Activated B cell treated with CpG ODN at 0.5 μM for 24 hours (primary cell): ENCODE data around the gene SNRNP25. TPM values are rescaled to one million over a fixed set of nuclear protein-coding genes. Genes with fewer than 3 reads are reported as not detected.

Experiments used
- ATAC-seq: fragments of 200-7000 bp; cut with Tn5 transposase; one replicate; pipeline ENCODE4 v1.10.0; 2021; ENCODE audit warnings: low read depth, mild to moderate bottlenecking, moderate library complexity
- CTCF ChIA-PET: fragments of 350-600 bp; sonication (Branson Sonifier 250); formaldehyde crosslinking; loops from one replicate; lab custom pipeline; 2021; ENCODE audit warnings: antibody characterized with exemption; lab: Charles Lee
- POLR2A ChIA-PET: fragments of 350-600 bp; sonication (Branson Sonifier 250); formaldehyde crosslinking; loops from one replicate; lab custom pipeline; 2021; ENCODE audit warnings: antibody characterized with exemption; lab: Charles Lee
- DNase-seq: peaks from one replicate; pipeline ENCODE4 v3.0.0; 2022
- H3K27ac Mint-ChIP-seq: one replicate; pipeline ENCODE4 v1.8.0; 2020; ENCODE audit warnings: mixed read lengths
- H3K27me3 Mint-ChIP-seq: one replicate; pipeline ENCODE4 v1.8.0; 2021; ENCODE audit warnings: mixed read lengths
- H3K36me3 Mint-ChIP-seq: one replicate; pipeline ENCODE4 v1.8.0; 2021; ENCODE audit warnings: low read depth, mixed read lengths
- H3K4me1 Mint-ChIP-seq: one replicate; pipeline ENCODE4 v1.8.0; 2021; ENCODE audit warnings: mixed read lengths
- H3K4me3 Mint-ChIP-seq: one replicate; pipeline ENCODE4 v1.8.0; 2020; ENCODE audit warnings: mild to moderate bottlenecking, mixed read lengths
- H3K9me3 Mint-ChIP-seq: one replicate; pipeline ENCODE4 v1.8.0; 2020; ENCODE audit warnings: mixed read lengths
- intact Hi-C: fragments of 100-400 bp; cut with micrococcal nuclease; formaldehyde crosslinking; loops from one replicate; pipeline ENCODE4 v1.15.1; 2024
- total RNA-seq: library from RNA; stranded (reverse); gene quantifications from 2 replicates; pipeline ENCODE4 v1.2.3, GENCODE V29; 2022
- TF ChIP-seq, protein P1 (sequence below): fragments of 200-600 bp; IDR thresholded peaks from one replicate; pipeline ENCODE4 v1.8.0; 2022; ENCODE audit warnings: antibody characterized with exemption, mild to moderate bottlenecking

SNRNP25 gene
- total RNA-seq, 1 donor from 2014 or later, result 34.9 TPM

DNA sequence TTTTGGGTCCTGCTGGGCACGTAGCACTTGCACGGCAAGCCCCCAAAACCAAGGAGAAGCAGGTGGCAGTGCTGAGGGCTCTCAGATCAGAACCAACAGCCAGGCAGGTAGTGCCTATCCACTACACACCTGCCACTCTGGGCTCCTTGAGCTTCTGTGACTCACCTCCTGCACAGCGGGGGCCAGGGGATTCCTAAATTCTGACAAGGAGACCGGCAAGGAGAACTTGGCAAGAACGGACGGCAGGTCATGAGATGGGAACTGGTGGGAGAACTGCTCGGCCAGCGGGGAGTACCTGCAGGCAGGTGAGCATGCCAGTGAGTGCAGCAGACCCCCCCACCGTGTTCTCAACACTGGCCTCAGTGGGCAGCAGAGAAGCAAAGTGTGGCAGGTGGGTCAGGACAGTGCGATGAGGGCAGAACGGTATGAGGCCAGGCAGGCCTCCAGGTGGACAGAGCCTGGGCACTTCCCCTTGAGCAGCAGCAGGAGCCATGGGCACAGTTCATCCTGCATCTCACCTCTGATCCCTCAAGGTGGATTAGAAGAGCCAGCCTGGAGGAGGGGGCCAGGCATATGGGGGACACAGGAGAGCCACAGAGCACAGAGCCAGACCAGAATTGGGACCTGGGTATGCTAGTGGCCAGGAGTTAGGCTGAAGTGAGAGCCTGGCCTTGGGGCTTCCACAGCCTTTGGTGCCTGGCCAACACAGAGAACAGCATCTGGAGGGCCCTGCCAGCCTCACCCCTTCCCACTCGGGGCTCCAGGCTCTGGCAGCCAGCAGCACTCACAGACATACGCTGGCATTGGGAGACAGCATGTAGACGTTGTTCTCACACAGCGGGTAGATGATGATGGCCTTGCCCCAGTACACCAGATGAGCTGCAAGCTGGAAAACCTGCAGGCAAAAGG lies 39.1 kb downstream of the SNRNP25 start:
- ChIA-PET CTCF (interaction anchor here (11.3 kb wide), 1 partner anchor 29 kb away, joined by 218 read pairs; no protein-coding TSS in a partner anchor), POLR2A (no interaction called here)
- Mint-ChIP-seq H3K27me3 (no peaks in the 10 kb centered on the region), H3K4me3 (no peak overlapping the region), H3K9me3 (no peaks in the 10 kb centered on the region), H3K27ac (no peak overlapping the region), H3K36me3 (peaks cover 40% of the 10 kb centered on the region), H3K4me1 (peaks cover 6% of the 10 kb centered on the region)
- ATAC-seq (no peak), DNase-seq (no peak)
- TF ChIP-seq, protein P1, sequence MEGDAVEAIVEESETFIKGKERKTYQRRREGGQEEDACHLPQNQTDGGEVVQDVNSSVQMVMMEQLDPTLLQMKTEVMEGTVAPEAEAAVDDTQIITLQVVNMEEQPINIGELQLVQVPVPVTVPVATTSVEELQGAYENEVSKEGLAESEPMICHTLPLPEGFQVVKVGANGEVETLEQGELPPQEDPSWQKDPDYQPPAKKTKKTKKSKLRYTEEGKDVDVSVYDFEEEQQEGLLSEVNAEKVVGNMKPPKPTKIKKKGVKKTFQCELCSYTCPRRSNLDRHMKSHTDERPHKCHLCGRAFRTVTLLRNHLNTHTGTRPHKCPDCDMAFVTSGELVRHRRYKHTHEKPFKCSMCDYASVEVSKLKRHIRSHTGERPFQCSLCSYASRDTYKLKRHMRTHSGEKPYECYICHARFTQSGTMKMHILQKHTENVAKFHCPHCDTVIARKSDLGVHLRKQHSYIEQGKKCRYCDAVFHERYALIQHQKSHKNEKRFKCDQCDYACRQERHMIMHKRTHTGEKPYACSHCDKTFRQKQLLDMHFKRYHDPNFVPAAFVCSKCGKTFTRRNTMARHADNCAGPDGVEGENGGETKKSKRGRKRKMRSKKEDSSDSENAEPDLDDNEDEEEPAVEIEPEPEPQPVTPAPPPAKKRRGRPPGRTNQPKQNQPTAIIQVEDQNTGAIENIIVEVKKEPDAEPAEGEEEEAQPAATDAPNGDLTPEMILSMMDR, result no peak
- intact Hi-C loops, result no loop called here

DNA sequence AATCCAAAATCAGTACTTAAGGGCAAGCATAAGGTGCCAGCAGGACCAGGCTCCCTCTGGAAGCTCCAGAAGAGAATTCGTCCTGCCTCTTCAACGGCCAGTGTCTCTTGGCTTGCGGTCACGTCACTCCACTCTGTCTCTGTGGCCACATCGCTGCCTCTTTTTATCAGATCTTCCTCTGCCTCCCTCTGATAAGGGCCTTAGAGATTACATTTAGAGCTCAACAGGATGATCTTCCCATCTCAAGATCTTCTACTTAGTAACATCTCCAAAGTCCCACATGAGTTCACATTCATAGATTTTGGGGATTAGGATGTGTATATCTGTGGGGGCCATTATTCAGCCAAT lies 41.3 kb downstream of the SNRNP25 start:
- TF ChIP-seq, protein P1, result no peak
- intact Hi-C loops, result no loop called here
- no peak overlapping the region for H3K4me3 Mint-ChIP-seq
- ChIA-PET POLR2A (interaction anchor here (3.0 kb wide), 1 partner anchor 29 kb away, joined by 12 read pairs; no protein-coding TSS in a partner anchor), CTCF (interaction anchor here (1.4 to 11.3 kb wide), 4 partner anchors 9 to 31 kb away, joined by 4 to 218 read pairs (median 27); partner anchors contain the start of gene RHBDF1)
- no peak overlapping the region for H3K27ac Mint-ChIP-seq
- peaks cover 35% of the 10 kb centered on the region for H3K36me3 Mint-ChIP-seq
- DNase-seq (no peak), ATAC-seq (no peak)
- no peaks in the 10 kb centered on the region for H3K27me3 Mint-ChIP-seq
- H3K4me1 Mint-ChIP-seq, result peaks cover 6% of the 10 kb centered on the region
- H3K9me3 Mint-ChIP-seq, result no peaks in the 10 kb centered on the region

DNA sequence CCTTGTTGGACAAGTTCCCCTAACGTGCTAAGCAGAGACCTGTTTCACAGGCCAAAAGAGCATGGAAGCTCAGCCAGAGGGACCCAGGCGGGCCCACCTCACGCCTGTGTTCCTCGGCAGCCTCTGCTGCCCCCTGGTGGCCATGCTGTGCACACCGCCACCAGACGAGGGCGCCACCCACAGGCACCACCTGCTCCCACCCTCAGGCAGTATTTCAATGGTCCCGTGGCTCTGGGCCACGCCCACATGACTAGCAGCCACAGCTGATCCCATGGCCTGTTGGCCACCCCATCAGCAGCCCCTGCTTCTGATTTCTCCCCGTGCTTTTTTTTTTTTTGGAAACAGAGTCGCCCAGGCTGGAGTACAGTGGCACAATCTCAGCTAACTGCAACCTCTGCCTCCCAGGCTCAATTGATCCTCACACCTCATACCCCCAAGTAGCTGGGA lies 43.3 kb downstream of the SNRNP25 start:
- no peaks in the 10 kb centered on the region for H3K27me3 Mint-ChIP-seq
- DNase-seq (peak; percentile 89), ATAC-seq (peak; percentile 99)
- TF ChIP-seq, protein P1, result peak; percentile 70
- no peaks in the 10 kb centered on the region for H3K9me3 Mint-ChIP-seq
- peaks cover 6% of the 10 kb centered on the region for H3K4me1 Mint-ChIP-seq
- H3K27ac Mint-ChIP-seq, result no peak overlapping the region
- intact Hi-C loops, result loop anchor here (1.0 kb wide), 2 partner anchors 13 to 32 kb away; no protein-coding TSS in a partner anchor
- ChIA-PET POLR2A (interaction anchor here (1.0 to 3.0 kb wide), 7 partner anchors 8 to 430 kb away, joined by 3 to 12 read pairs (median 5); partner anchors contain the start of genes CAPN15, MPG, POLR3K and SNRNP25), CTCF (interaction anchor here (0.6 to 11.3 kb wide), 11 partner anchors 8 to 265 kb away, joined by 3 to 218 read pairs (median 12); partner anchors contain the start of genes MPG, POLR3K, RHBDF1 and SNRNP25)
- H3K4me3 Mint-ChIP-seq, result no peak overlapping the region
- H3K36me3 Mint-ChIP-seq, result peaks cover 35% of the 10 kb centered on the region

DNA sequence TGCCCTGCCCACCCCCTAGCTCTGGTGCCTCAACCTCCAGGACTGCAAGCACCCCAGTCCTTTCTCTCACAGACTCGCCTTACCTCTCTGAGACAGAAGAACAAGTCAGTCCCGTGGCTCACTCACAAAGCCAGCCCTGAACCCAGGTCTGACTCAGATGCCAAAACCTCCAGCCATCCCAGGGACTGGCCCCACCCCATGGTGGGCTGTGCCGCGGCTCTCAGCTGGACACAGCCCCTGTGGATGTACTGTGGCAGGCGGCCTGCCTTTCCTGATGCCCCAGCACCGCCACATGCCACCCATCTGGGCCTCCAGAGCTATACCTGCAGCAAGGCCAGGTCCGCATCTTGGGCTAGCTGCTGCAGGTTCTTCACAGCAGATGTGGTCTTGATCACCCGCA lies 44.2 kb downstream of the SNRNP25 start:
- intact Hi-C loops, result loop anchor here (1.0 kb wide), 2 partner anchors 14 to 33 kb away; no protein-coding TSS in a partner anchor
- no peaks in the 10 kb centered on the region for H3K27me3 Mint-ChIP-seq
- POLR2A ChIA-PET, result interaction anchor here (0.6 to 1.9 kb wide), 3 partner anchors 9 to 303 kb away, joined by 3 to 11 read pairs (median 3); partner anchors contain the start of gene MPG
- TF ChIP-seq, protein P1, result no peak
- H3K36me3 Mint-ChIP-seq, result peaks cover 37% of the 10 kb centered on the region
- no peak for ATAC-seq
- no peaks in the 10 kb centered on the region for H3K9me3 Mint-ChIP-seq
- no peak overlapping the region for H3K27ac Mint-ChIP-seq
- no peak for DNase-seq
- CTCF ChIA-PET, result interaction anchor here (2.0 to 11.3 kb wide), 5 partner anchors 9 to 34 kb away, joined by 6 to 218 read pairs (median 22); partner anchors contain the start of genes MPG and RHBDF1
- H3K4me1 Mint-ChIP-seq, result peaks cover 6% of the 10 kb centered on the region
- no peak overlapping the region for H3K4me3 Mint-ChIP-seq

DNA sequence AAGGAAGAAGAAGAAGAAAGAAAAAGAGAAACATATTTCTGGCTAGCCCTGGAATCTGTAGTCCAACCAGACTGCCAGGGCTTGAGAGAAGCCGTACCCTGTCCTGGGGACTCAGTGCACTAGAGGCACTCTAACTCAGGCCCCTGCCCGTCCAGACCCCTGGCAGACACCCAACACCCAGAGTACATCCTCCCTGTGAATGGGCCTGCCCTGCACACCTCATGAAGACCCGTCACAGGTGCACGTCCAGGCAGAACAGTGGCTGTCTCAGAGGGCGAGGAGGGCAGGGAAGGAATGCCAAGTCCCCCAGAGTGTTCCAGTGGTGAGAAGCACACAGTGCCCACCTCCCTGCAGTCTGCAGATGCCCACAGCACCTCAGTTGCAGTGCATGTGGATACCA lies 47.4 kb downstream of the SNRNP25 start:
- H3K36me3 Mint-ChIP-seq, result peaks cover 40% of the 10 kb centered on the region
- CTCF ChIA-PET, result no interaction called here
- TF ChIP-seq, protein P1, result no peak

More for the DNA sequence above, 47.4 kb downstream of the SNRNP25 start:
- intact Hi-C loops, result no loop called here
- Mint-ChIP-seq H3K9me3 (no peaks in the 10 kb centered on the region), H3K4me3 (no peak overlapping the region), H3K27me3 (no peaks in the 10 kb centered on the region), H3K27ac (no peak overlapping the region), H3K4me1 (peaks cover 6% of the 10 kb centered on the region)
- ATAC-seq, result no peak
- DNase-seq, result no peak
- POLR2A ChIA-PET, result no interaction called here
